DMS 273 treated with DMSO at 0.1 percent for 48 hours (cell line): ENCODE results near the gene LIPI.
"Not testable (repeated sequence)": the region's sequence is repeated elsewhere in the genome, so short reads cannot be mapped to it uniquely, and the experiment has no call there.

Source experiments
- DNase-seq: peaks from one replicate; lab custom pipeline; 2025; lab: John Stamatoyannopoulos, UW

LIPI gene

GRCh38 chr21:14210738-14211137 is at the start of gene LIPI:
Gene LIPI, minus strand, starts transcription at chr21:14210955. Its CDS starts 110 bp downstream, at chr21:14210845.
- DNase-seq, result no peak

DNA sequence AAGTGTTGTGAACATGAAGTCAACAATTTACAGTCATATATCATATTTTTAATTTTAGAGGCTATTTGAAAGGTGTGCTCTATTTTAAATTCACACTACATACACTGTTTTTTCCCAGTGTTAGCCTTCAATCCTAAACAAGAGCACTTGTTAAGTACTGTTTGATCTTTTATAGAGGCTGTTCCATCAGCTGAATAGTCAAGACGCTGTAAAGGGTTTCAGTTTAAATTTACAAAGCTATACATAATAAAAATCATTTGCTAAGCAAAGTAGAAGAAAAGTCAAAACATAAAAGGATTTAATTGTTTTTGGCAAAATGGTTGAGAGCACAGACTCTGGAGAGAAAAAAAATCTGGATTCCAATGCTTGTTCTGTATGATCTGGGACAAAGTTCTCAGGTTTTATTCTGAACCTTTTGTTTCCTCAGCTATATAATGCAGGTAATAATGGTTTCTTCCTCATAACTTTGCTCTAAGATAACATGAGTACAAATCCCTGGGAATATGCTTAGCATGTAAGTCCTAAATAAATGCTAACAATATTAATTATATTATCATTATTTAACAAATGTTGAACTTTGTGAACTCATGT is 49.5 kb upstream of the LIPI start:
- no peak for DNase-seq

DNA sequence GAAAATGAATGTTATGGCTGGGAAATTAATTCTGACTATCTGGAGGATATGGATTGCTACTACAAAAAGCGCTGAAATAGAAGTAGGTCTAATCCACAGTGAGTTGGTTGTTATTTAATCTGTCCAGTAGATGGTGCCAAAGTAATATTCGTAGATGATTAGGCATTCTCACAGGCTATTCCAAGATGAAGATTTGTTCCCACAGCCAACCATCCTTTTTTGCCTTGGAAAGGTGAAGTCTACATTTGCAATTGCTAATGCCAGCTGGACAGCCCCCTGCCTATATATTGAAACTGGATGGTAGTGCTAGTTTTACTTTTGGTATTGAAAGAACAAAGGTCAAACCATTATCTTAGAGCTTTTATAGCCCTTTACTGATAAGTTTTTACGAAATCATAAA is 49.0 kb upstream of the LIPI start:
- peak; percentile 7 for DNase-seq

DNA sequence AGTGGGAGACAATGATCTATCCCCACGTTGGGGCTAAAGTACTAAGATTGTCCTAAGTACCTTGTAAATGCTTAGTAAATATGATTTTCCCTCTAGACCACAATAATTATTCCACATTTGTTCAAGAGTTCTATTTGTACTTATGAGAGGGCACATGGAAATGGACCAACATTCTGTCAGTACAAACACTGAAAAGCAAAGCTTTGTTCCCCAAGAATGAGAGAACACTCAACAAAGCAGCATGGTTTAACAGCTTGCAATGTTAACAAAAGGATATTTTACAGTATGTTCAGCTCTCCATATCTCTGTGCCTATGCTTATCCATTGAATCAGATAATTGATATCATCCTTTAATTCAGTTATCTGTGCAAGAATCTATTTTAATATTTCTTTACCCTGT is 40.6 kb upstream of the LIPI start:
- DNase-seq, result no peak

GRCh38 chr21:14245711-14246110 is 35.0 kb upstream of the LIPI start:
- no peak for DNase-seq

DNA sequence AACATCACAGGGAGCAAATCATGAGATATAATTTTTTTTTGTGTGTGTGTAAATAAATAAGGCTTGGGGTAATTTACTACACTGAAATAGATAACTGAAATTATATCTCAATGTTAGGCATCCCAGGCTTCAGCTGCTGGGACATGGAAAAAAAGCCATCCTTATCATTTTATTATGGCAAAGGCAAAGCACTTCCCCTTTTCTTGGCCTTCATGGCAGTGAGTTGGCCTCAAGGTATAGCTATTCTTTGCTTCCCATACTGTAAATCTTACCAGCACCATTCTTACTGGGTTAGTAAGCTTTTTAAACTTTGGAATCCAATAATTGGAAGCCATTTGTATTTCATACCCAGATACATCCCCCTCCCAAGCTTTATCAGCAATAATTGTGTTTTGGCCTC is 34.2 kb upstream of the LIPI start:
- DNase-seq, result no peak

DNA sequence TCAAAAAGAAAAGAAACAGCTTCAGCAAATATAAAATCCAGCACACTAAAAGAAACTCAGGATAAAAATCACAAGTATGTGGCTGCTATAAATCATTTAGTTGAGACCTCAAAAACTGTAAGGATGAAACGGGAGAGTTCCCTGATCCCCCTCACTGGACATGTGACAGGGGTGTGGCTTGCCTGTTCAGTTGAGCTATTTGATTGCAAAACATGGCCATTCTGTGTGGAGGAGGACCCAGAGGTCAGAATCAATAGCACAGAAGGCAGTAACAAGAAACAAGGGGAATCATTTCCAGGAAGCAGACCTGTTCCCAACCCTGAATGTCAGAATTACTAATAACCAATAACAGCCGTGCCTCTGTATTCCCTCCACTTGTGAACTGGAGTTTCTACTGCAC is 33.1 kb upstream of the LIPI start:
- DNase-seq, result no peak

- DNase-seq, result no peak
These were observed 32.7 kb upstream of the LIPI start for GRCh38 chr21:14243461-14243860.

- no peak for DNase-seq
These were observed 30.5 kb upstream of the LIPI start for GRCh38 chr21:14241297-14241696.

DNA sequence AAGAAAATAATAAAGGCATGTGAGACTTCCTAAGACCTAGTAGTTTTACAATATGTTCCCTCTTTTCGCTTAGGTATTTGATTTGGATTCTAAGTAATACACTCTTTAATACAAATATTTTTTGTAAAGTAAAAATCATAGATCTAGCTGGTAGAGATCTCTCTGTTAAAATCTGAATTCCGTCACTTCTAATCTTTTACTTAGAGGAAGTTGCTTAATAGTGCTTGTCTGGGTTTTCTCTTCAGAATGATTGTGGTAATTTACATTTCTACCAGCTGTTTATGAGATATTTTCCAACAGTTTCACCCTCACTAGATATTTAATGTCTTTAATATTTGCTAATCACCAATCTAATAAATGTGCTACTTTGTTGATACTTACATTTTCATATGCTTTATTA is 28.5 kb upstream of the LIPI start:
- no peak for DNase-seq

DNA sequence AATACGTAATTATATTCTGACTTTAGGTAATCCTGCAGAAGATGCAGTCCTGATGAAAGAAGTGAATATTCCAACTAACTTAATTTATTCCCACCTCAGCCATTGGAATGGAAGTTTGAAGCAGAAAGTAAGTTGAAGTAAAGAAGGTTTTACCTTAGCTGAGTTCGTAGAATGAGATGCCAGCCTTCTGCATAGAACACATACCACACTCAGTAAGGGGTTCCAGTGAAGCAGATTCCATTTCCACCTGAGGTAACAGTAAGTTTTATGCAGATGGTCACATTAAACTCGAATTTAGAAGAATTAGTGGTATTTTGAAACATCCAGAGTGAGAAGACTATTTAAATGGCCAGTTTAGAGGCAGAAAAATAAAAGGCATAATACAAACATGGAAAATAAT is 25.4 kb upstream of the LIPI start:
- no peak for DNase-seq

- no peak for DNase-seq
These were observed 24.3 kb upstream of the LIPI start for GRCh38 chr21:14235101-14235500.

- no peak for DNase-seq
These were observed 18.6 kb upstream of the LIPI start for GRCh38 chr21:14229399-14229798.

- DNase-seq, result no peak
These were observed 12.6 kb upstream of the LIPI start for GRCh38 chr21:14223365-14223764.

DNA sequence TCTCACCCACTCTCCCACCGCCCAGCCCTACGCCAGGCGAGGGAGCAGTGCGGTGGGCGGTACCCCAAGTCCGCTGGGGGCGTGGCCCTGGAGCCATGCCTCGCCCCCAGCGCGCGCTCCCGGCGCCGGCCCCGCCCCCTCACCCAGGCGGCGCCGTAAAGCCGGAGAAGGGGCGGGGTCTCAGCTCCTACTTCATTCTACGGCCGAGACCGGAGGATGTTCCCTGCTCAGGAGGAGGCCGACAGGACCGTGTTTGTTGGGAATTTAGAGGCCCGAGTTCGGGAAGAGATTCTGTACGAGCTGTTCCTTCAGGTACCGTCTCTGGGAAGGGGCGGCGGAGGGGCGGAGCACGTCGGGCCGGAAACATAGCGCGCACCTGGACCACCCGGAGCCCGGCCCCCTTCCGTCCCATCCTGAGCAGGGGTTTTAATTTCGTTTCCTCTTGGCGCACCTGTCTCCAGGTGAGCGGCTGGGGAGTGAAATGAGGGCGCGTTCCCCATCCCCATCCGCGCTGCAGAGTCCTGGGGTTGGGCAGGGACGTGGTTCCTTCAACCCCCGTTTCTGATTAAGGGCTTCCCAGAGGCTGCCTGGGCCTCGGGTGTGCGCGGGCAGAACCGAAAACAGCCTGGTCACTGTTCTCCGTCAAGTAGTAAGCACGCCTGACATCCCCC is 5.4 kb upstream of the LIPI start, which contains the start of gene RBM11:
Gene RBM11, plus strand, starts transcription at position 187 of the 671 bp plus-strand sequence. Its CDS starts 30 bp downstream, at position 217.
- DNase-seq, result peak; percentile 10

DNA sequence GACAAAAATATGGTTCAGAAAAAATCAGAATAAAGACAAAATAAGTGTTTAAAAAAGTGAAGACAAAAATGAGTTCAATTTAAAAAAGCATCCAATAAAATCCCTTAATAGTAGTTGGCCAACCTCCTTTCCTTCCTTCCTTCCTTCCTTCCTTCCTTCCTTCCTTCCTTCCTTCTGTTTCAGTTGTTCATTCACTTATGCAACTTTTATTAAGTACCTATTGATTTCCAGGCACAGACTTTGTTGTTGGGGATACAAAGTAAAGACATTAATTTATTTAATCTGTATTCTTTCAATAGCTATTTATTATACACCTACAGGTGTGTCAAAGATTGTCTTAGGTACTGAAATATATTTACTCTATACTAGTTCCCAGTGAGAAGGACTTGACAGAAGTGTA is 2.4 kb upstream of the LIPI start:
- DNase-seq, result no peak

- DNase-seq, result no peak
These were observed 4.5 kb downstream of the LIPI start for GRCh38 chr21:14206222-14206621.

DNA sequence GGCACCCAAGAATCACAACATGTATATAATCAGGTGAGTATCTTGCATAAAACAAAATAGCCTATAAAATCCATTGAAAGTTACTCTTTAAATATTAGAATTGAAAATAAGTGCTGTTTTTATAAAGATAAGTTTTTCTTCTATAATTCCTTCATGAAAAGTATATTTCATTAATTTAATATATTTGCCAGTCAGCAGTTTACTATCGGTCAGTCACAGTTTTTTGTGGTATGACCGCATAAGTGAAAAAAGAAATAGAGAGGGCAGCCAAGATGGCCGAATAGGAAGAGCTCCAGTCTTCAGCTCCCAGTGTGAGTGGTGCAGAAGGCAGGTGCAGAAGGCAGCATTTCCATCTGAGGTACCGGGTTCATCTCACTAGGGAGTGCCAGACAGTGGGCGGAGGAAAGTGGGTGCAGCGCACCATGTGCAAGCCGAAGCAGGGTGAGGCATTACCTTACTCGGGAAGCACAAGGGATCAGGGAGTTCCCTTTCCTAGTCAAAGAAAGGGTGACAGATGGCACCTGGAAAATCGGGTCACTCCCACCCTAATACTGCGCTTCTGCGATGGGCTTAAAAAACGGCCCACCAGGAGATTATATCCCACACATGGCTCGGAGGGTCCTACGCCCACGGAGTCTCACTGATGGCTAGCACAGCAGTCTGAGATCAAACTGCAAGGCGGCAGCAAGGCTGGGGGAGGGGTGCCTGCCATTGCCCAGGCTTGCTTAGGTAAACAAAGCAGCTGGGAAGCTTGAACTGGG is 44.1 kb downstream of the LIPI start:
- not testable (repeated sequence) for DNase-seq

- no peak for DNase-seq
These were observed 66.8 kb downstream of the LIPI start for GRCh38 chr21:14143999-14144398.

- no peak for DNase-seq
These were observed 86.5 kb downstream of the LIPI start for GRCh38 chr21:14124266-14124665.

DNA sequence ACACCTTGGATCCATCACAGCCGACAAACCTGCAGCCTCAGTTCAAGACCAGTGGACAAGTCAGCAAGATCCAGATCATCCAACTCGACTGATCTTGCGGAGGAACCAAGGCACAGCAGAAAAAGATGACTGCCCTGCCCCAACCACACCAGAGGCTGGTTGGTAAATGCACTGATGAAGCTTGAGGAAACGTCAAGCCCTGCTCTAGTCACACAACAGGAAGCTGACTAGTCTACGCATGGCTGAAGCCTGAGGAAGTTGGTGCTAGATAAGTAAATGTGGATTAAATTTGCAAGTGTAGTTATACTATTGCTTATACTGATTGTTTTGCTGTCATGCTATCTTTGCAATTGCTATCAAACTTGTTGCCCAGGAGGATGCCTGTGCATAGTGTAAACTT is 89.0 kb downstream of the LIPI start:
- DNase-seq, result no peak

GRCh38 chr21:14120091-14120734 is 90.5 kb downstream of the LIPI start:
- no peak for DNase-seq

DNA sequence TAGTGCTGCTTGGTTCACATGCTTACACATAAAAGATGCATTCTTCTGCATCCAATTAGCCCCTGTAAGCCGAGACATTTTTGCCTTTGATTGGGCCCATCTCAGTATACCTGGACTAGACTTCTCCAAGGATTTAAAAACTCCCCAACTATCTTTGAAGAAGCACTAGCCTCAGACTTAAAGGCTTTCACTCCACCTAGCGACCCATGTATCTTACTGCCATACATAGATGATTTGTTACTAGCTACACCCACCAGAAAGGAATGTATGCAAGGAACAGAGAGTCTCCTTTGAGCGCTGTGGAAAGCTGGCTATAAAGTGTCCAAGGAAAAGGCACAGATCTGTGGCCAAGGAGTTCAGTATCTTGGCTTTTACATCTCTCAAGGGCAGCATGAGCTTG is 91.7 kb downstream of the LIPI start:
- no peak for DNase-seq
